Hepatocyte (in vitro differentiated cells): Measurements from ENCODE around the gene BBS9. TPM values are rescaled to one million over a fixed set of nuclear protein-coding genes. Genes with fewer than 3 reads are reported as not detected.

Experiments used
- DNase-seq: peaks from one replicate; pipeline ENCODE4 v3.0.0-alpha.2; 2016; ENCODE audit warnings: low spot score
- H2AFZ ChIP-seq: fragments of 200-600 bp; sonication (generic); 2 replicates; pipeline ENCODE4 v1.6.0; 2016; ENCODE audit warnings: antibody characterized with exemption, mild to moderate bottlenecking
- H3K27ac ChIP-seq: fragments of 200-600 bp; sonication (generic); 2 replicates; pipeline ENCODE4 v1.5.1; 2016; ENCODE audit warnings: mild to moderate bottlenecking
- H3K27me3 ChIP-seq: fragments of 200-600 bp; sonication (generic); 2 replicates; pipeline ENCODE4 v1.6.1; 2016
- H3K36me3 ChIP-seq: fragments of 200-600 bp; sonication (generic); replicated peaks from 2 replicates; pipeline ENCODE4 v1.5.1; 2016; ENCODE audit warnings: low read depth; ENCODE audit not compliant: insufficient read depth
- H3K4me1 ChIP-seq: fragments of 200-600 bp; sonication (generic); 2 replicates; pipeline ENCODE4 v1.5.1; 2016; ENCODE audit warnings: mild to moderate bottlenecking, moderate library complexity; ENCODE audit not compliant: insufficient read depth
- H3K4me2 ChIP-seq: fragments of 200-600 bp; sonication (generic); 2 replicates; pipeline ENCODE4 v1.6.0; 2016
- H3K4me3 ChIP-seq: fragments of 200-600 bp; sonication (generic); 2 replicates; pipeline ENCODE4 v1.5.1; 2016; ENCODE audit warnings: mild to moderate bottlenecking
- H3K79me2 ChIP-seq: fragments of 200-600 bp; sonication (generic); 2 replicates; pipeline ENCODE4 v1.6.0; 2017; ENCODE audit warnings: mild to moderate bottlenecking
- H3K9me2 ChIP-seq: fragments of 200-600 bp; sonication (generic); replicated peaks from 2 replicates; pipeline ENCODE4 v1.6.0; 2017; ENCODE audit warnings: mild to moderate bottlenecking; ENCODE audit not compliant: insufficient read depth
- H3K9me3 ChIP-seq: fragments of 200-600 bp; sonication (generic); 2 replicates; pipeline ENCODE4 v1.5.1; 2016; ENCODE audit warnings: low read depth, mild to moderate bottlenecking
- H4K20me1 ChIP-seq: fragments of 200-600 bp; sonication (generic); 2 replicates; pipeline ENCODE4 v1.6.0; 2016; ENCODE audit warnings: mild to moderate bottlenecking; ENCODE audit not compliant: insufficient read depth, poor library complexity, severe bottlenecking
- CTCF ChIP-seq: fragments of 200-600 bp; sonication (generic); IDR thresholded peaks from 2 replicates; pipeline ENCODE4 v1.5.1; 2016; ENCODE audit warnings: antibody characterized with exemption, mild to moderate bottlenecking; ENCODE audit not compliant: poor library complexity
- EZH2 ChIP-seq: fragments of 200-600 bp; sonication (generic); IDR thresholded peaks from 2 replicates; pipeline ENCODE4 v1.6.1; 2016; ENCODE audit warnings: antibody characterized with exemption, mild to moderate bottlenecking, borderline replicate concordance
- EZH2phosphoT487 ChIP-seq: fragments of 200-600 bp; sonication (generic); IDR thresholded peaks from one replicate; pipeline ENCODE4 v1.6.1; 2018; ENCODE audit warnings: antibody characterized with exemption, mild to moderate bottlenecking, low read depth, moderate library complexity; ENCODE audit not compliant: unreplicated experiment, severe bottlenecking
- WGBS: methylation state at CpG from one replicate; pipeline ENCODE4 v1.1.6; 2016; ENCODE audit warnings: low lambda C conversion rate; ENCODE audit errors: missing lambda C conversion rate; 5-methylcytosine and 5-hydroxymethylcytosine counted together
- polyA plus RNA-seq: library from polyadenylated mRNA; unstranded; fragments of >200 nt; fragmentation: Nextera tagmentation; extraction: Ambion mirVana; gene quantifications from 2 replicates; pipeline ENCODE4 v1.2.1, GENCODE V29; 2016
- total RNA-seq: library from RNA; depleted of rRNA; stranded (reverse); fragments of >200 nt; gene quantifications from 2 replicates; pipeline ENCODE4 v1.2.3, GENCODE V29; 2014

Gene BBS9
- total and polyA plus RNA-seq, 2 experiments from 2014 or later: 10.1 to 12.3 TPM

- DNase-seq: no peak
- Histone ChIP-seq H3K79me2 (no peaks in the 10 kb centered on the region), H4K20me1 (no peaks in the 10 kb centered on the region), H3K27me3 (no peaks in the 10 kb centered on the region), H3K27ac (no peak overlapping the region), H3K4me1 (no peaks in the 10 kb centered on the region), H3K9me2 (no peaks in the 10 kb centered on the region), H3K4me2 (no peak overlapping the region), H3K9me3 (peaks cover 5% of the 10 kb centered on the region), H3K4me3 (no peak overlapping the region), H3K36me3 (no peaks in the 10 kb centered on the region), H2AFZ (no peak overlapping the region)
- TF ChIP-seq EZH2 (no peak), EZH2phosphoT487 (no peak), CTCF (no peak)
These were observed 283.0 kb downstream of the BBS9 start for GRCh38 chr7:33412331-33412730.

DNA sequence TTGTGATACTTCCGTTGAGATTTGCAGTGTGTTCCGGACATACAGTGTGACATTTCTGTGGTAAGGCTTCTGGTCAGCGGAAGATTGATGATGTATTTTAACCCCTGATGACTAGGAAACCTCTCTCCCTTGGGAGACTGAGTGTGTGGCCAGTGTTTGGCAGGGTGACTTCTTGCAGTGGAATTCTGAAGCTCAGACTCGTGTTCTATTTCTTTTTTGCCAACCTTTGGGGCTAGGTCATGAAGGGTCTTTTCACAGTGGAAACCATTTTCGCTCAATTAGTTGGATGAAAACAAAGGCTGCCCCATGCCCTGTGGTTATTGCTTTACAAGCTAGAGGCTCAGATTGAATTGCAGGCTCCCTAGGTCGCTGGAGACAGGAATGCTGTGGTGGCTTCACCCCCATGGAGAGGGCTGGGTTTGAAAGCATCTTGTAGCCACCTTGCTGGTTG, 288.9 kb downstream of the BBS9 start:
- no peaks in the 10 kb centered on the region for H3K9me2 ChIP-seq
- H3K79me2 ChIP-seq: no peaks in the 10 kb centered on the region
- no peaks in the 10 kb centered on the region for H3K27me3 ChIP-seq
- no peak overlapping the region for H3K27ac ChIP-seq
- TF ChIP-seq EZH2phosphoT487 (no peak), CTCF (no peak), EZH2 (no peak)
- no peaks in the 10 kb centered on the region for H4K20me1 ChIP-seq
- H3K36me3 ChIP-seq: no peaks in the 10 kb centered on the region
- H3K4me1 ChIP-seq: peaks cover 7% of the 10 kb centered on the region
- no peak overlapping the region for H2AFZ ChIP-seq
- no peaks in the 10 kb centered on the region for H3K9me3 ChIP-seq
- 77% methylated on average over 6 of the region's 6 CpGs for WGBS
- H3K4me2 ChIP-seq: no peak overlapping the region
- H3K4me3 ChIP-seq: no peak overlapping the region
- DNase-seq: no peak

GRCh38 chr7:33420311-33420940, 291.1 kb downstream of the BBS9 start:
- Histone ChIP-seq H3K4me1 (peaks cover 8% of the 10 kb centered on the region), H2AFZ (no peak overlapping the region), H4K20me1 (no peaks in the 10 kb centered on the region), H3K36me3 (no peaks in the 10 kb centered on the region), H3K4me2 (no peak overlapping the region), H3K9me3 (no peaks in the 10 kb centered on the region), H3K9me2 (no peaks in the 10 kb centered on the region), H3K27ac (no peak overlapping the region), H3K27me3 (no peaks in the 10 kb centered on the region), H3K4me3 (no peak overlapping the region), H3K79me2 (no peaks in the 10 kb centered on the region)
- DNase-seq: no peak
- WGBS: 76% methylated on average over 6 of the region's 6 CpGs
- TF ChIP-seq CTCF (no peak), EZH2phosphoT487 (no peak), EZH2 (no peak)

GRCh38 chr7:33421429-33421828, 292.1 kb downstream of the BBS9 start:
- Histone ChIP-seq H3K36me3 (no peaks in the 10 kb centered on the region), H3K9me2 (no peaks in the 10 kb centered on the region), H3K9me3 (no peaks in the 10 kb centered on the region), H3K79me2 (no peaks in the 10 kb centered on the region), H2AFZ (no peak overlapping the region), H3K27me3 (no peaks in the 10 kb centered on the region), H3K27ac (no peak overlapping the region), H4K20me1 (no peaks in the 10 kb centered on the region), H3K4me3 (no peak overlapping the region), H3K4me1 (peaks cover 12% of the 10 kb centered on the region), H3K4me2 (no peak overlapping the region)
- DNase-seq: no peak
- TF ChIP-seq EZH2phosphoT487 (no peak), CTCF (peak; percentile 45)
- 50% methylated on average over 1 of the region's 1 CpG for WGBS
